ENCODE results near the gene PIAS1. TPM values are rescaled to one million over a fixed set of nuclear protein-coding genes. Genes with fewer than 3 reads are reported as not detected.

The PIAS1 gene
- polyA plus RNA-seq, 2 of the 4 experiments (the other 2 are of a cell fraction), result 23.2 to 49.5 TPM

DNA sequence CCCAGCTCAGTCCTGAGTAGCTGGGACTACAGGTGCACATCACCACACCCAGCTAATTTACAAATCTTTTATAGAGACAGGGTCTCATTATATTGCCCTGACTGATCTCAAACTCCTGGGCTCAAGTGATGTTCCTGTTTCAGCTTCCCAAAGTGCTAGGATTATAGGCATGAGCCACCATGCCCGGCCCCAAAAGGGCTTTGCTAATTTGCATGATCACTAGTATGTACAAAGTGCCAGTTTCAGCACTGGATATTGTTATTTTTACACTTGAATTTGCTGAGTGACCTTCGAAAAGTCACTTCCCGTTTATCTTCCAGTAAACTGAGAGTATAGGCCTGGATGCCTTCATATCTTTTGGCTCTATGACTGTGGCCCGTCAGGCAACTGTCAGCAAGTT, 163.2 kb downstream of the PIAS1 start:
- POLR2A ChIA-PET, result no interaction called here
- no peak overlapping the region for H3K27ac ChIP-seq
- CTCF ChIA-PET, result interaction anchor here (1.8 kb wide), 1 partner anchor 7 kb away, joined by 9 read pairs; no protein-coding TSS in a partner anchor
- WGBS (ENCODE audit: missing lambda C conversion rate), result 86% methylated on average over 4 of the region's 4 CpGs
- TF ChIP-seq CEBPB (IDR thresholded peaks at IDR 0.05) (no peak), NFE2L2 (conservative IDR thresholded peaks at IDR 0.05; ENCODE audit: low read length) (no peak), NPAS2 (CRISPR knock-in tag; IDR thresholded peaks at IDR 0.05; ENCODE audit: borderline replicate concordance) (no peak), FOSL2 (IDR thresholded peaks at IDR 0.05) (no peak), FOSL2 (CRISPR knock-in tag; IDR thresholded peaks at IDR 0.05) (no peak), HEYL (CRISPR knock-in tag; IDR thresholded peaks at IDR 0.05) (no peak), ZSCAN20 (CRISPR knock-in tag; IDR thresholded peaks at IDR 0.05) (no peak), JUNB (IDR thresholded peaks at IDR 0.05) (no peak), KDM1A (IDR thresholded peaks at IDR 0.05; ENCODE audit: low read depth) (no peak), POLR2A (IDR thresholded peaks at IDR 0.05; ENCODE audit: low read length) (no peak), MAFK (IDR thresholded peaks at IDR 0.05; ENCODE audit: partially characterized antibody) (no peak), JUN (IDR thresholded peaks at IDR 0.05) (no peak), TP53 (CRISPR knock-in tag; IDR thresholded peaks at IDR 0.05) (no peak), MAZ (IDR thresholded peaks at IDR 0.05; ENCODE audit: borderline replicate concordance, low read depth, low read length) (no peak), ZC3H11A (IDR thresholded peaks at IDR 0.05) (no peak)
- TF ChIP-seq, protein P1, sequence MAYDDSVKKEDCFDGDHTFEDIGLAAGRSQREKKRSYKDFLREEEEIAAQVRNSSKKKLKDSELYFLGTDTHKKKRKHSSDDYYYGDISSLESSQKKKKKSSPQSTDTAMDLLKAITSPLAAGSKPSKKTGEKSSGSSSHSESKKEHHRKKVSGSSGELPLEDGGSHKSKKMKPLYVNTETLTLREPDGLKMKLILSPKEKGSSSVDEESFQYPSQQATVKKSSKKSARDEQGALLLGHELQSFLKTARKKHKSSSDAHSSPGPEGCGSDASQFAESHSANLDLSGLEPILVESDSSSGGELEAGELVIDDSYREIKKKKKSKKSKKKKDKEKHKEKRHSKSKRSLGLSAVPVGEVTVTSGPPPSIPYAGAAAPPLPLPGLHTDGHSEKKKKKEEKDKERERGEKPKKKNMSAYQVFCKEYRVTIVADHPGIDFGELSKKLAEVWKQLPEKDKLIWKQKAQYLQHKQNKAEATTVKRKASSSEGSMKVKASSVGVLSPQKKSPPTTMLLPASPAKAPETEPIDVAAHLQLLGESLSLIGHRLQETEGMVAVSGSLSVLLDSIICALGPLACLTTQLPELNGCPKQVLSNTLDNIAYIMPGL (CRISPR knock-in tag; IDR thresholded peaks at IDR 0.05; ENCODE audit: borderline replicate concordance), result no peak
- no peak overlapping the region for H3K4me3 ChIP-seq
- ATAC-seq (no peak), FAIRE-seq (no peak), DNase-seq (ENCODE audit: low read depth in 1 of 2, low spot score in 1 of 2) (no peak)
- H3K4me2 ChIP-seq, result no peak overlapping the region
- no peaks in the 10 kb centered on the region for H3K4me1 ChIP-seq
- H3K9me3 ChIP-seq, result no peaks in the 10 kb centered on the region

GRCh38 chr15:68218331-68218730, 164.2 kb downstream of the PIAS1 start:
- H3K27ac ChIP-seq, result no peak overlapping the region
- H3K4me3 ChIP-seq, result no peak overlapping the region
- no peak overlapping the region for H3K4me2 ChIP-seq
- no peaks in the 10 kb centered on the region for H3K4me1 ChIP-seq
- TF ChIP-seq SREBF2 (IDR thresholded peaks at IDR 0.05), result no peak
- TF ChIP-seq, protein P1 (CRISPR knock-in tag; IDR thresholded peaks at IDR 0.05; ENCODE audit: borderline replicate concordance), result no peak
- TF ChIP-seq, protein P2, sequence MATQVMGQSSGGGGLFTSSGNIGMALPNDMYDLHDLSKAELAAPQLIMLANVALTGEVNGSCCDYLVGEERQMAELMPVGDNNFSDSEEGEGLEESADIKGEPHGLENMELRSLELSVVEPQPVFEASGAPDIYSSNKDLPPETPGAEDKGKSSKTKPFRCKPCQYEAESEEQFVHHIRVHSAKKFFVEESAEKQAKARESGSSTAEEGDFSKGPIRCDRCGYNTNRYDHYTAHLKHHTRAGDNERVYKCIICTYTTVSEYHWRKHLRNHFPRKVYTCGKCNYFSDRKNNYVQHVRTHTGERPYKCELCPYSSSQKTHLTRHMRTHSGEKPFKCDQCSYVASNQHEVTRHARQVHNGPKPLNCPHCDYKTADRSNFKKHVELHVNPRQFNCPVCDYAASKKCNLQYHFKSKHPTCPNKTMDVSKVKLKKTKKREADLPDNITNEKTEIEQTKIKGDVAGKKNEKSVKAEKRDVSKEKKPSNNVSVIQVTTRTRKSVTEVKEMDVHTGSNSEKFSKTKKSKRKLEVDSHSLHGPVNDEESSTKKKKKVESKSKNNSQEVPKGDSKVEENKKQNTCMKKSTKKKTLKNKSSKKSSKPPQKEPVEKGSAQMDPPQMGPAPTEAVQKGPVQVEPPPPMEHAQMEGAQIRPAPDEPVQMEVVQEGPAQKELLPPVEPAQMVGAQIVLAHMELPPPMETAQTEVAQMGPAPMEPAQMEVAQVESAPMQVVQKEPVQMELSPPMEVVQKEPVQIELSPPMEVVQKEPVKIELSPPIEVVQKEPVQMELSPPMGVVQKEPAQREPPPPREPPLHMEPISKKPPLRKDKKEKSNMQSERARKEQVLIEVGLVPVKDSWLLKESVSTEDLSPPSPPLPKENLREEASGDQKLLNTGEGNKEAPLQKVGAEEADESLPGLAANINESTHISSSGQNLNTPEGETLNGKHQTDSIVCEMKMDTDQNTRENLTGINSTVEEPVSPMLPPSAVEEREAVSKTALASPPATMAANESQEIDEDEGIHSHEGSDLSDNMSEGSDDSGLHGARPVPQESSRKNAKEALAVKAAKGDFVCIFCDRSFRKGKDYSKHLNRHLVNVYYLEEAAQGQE (IDR thresholded peaks at IDR 0.05), result no peak
- TF ChIP-seq GATA3 (IDR thresholded peaks at IDR 0.05; ENCODE audit: borderline replicate concordance), result no peak
- TF ChIP-seq POLR2AphosphoS2 (conservative IDR thresholded peaks at IDR 0.05; ENCODE audit: low read length), result no peak
- TF ChIP-seq BCL3 (IDR thresholded peaks at IDR 0.05), result no peak
- POLR2A ChIA-PET, result no interaction called here
- no peaks in the 10 kb centered on the region for H3K9me3 ChIP-seq
- WGBS (ENCODE audit: missing lambda C conversion rate), result 96% methylated on average over 8 of the region's 8 CpGs
- FAIRE-seq (no peak), ATAC-seq (no peak), DNase-seq (ENCODE audit: low read depth in 1 of 2, low spot score in 1 of 2) (no peak)
- CTCF ChIA-PET, result interaction anchor here (1.2 to 1.4 kb wide), 2 partner anchors 10 to 355 kb away, joined by 5 to 6 read pairs; no protein-coding TSS in a partner anchor
